Common myeloid progenitor, CD34-positive (primary cell): ENCODE results near the gene SMC2. TPM values are rescaled to one million over a fixed set of nuclear protein-coding genes. Genes with fewer than 3 reads are reported as not detected.

Experiments used
- CTCF ChIA-PET: fragments of 350-600 bp; sonication (Branson Sonifier 250); formaldehyde crosslinking; loops from one replicate; lab custom pipeline; 2021; ENCODE audit warnings: antibody characterized with exemption; lab: Charles Lee
- POLR2A ChIA-PET: fragments of 350-600 bp; sonication (Branson Sonifier 250); formaldehyde crosslinking; loops from one replicate; lab custom pipeline; 2021; ENCODE audit warnings: antibody characterized with exemption; lab: Charles Lee
- DNase-seq, 3 donors: peaks; one replicate each; pipeline versions ENCODE4 v3.0.0 to v3.0.0-alpha.2; 2013
- H3K27ac ChIP-seq, 2 experiments: 1 replicate in 1 of 2; 2 replicates in 1 of 2; pipeline ENCODE4 v1.7.0; 2013; ENCODE audit warnings: inconsistent platforms in 2 of 2, low read length in 2 of 2, mild to moderate bottlenecking in 2 of 2, low read depth in 1 of 2, moderate library complexity in 1 of 2; ENCODE audit not compliant: severe bottlenecking in 2 of 2, insufficient read depth in 1 of 2, poor library complexity in 1 of 2
- H3K27me3 ChIP-seq, 5 experiments: replicated peaks in 2 of 5; 1 replicate in 3 of 5; 2 replicates in 2 of 5; pipeline versions ENCODE4 v1.6.1 to v1.7.0; 2013; ENCODE audit warnings: low read length in 4 of 5, mild to moderate bottlenecking in 2 of 5, moderate library complexity in 2 of 5, inconsistent platforms in 1 of 5; ENCODE audit not compliant: insufficient read depth in 5 of 5, control insufficient read depth in 4 of 5
- H3K36me3 ChIP-seq, 4 experiments: 1 replicate in 2 of 4; 2 replicates in 2 of 4; pipeline versions ENCODE4 v1.6.1 to v1.7.0; 2013; ENCODE audit warnings: low read length in 3 of 4, control low read depth in 1 of 4, mild to moderate bottlenecking in 1 of 4; ENCODE audit not compliant: control insufficient read depth in 4 of 4, insufficient read depth in 4 of 4
- H3K4me1 ChIP-seq, 4 experiments: 1 replicate in 3 of 4; 2 replicates in 1 of 4; pipeline versions ENCODE4 v1.6.1 to v1.7.1; 2013; ENCODE audit warnings: low read length in 3 of 4, mild to moderate bottlenecking in 3 of 4, control low read depth in 1 of 4, inconsistent platforms in 1 of 4, moderate library complexity in 1 of 4; ENCODE audit not compliant: control insufficient read depth in 4 of 4, insufficient read depth in 4 of 4; ENCODE audit errors: control extremely low read depth in 1 of 4
- H3K4me3 ChIP-seq, 7 experiments: 1 replicate in 4 of 7; 2 replicates in 3 of 7; pipeline versions ENCODE4 v1.5.1 to v1.7.0; 2013; ENCODE audit warnings: mild to moderate bottlenecking in 7 of 7, low read length in 6 of 7, moderate library complexity in 6 of 7, inconsistent platforms in 2 of 7, low read depth in 2 of 7, control low read depth in 1 of 7; ENCODE audit not compliant: insufficient read depth in 4 of 7, control insufficient read depth in 1 of 7; ENCODE audit errors: extremely low read depth in 1 of 7
- H3K9me3 ChIP-seq, 5 experiments: 1 replicate in 4 of 5; 2 replicates in 1 of 5; pipeline versions ENCODE4 v1.6.1 to v1.7.1; 2013; ENCODE audit warnings: low read length in 4 of 5, mild to moderate bottlenecking in 2 of 5, inconsistent platforms in 1 of 5, low read depth in 1 of 5, moderate library complexity in 1 of 5; ENCODE audit not compliant: control insufficient read depth in 4 of 5, insufficient read depth in 2 of 5; ENCODE audit errors: control extremely low read depth in 1 of 5
- whole genome bisulfite sequencing: methylation state at CpG from one replicate; pipeline ENCODE4 v1.1.5; 2013; ENCODE audit not compliant: insufficient coverage; 5-methylcytosine and 5-hydroxymethylcytosine counted together
- polyA plus RNA-seq: library from polyadenylated mRNA; unstranded; fragments of 120-200 nt; gene quantifications from one replicate; pipeline ENCODE4 v1.2.1, GENCODE V29; 2013

SMC2 gene
- polyA plus RNA-seq = 14.7 TPM

- Histone ChIP-seq H3K9me3 (no peaks in the 10 kb centered on the region), H3K4me1 (peaks cover 11 to 37% (median 28%) of the 10 kb centered on the region in 4 experiments), H3K4me3 (peak within 1 kb of the TSS; percentile 76 to 98 (median 86)), H3K27me3 (no peaks in the 10 kb centered on the region), H3K36me3 (peaks cover 0 to 4% (median 2%) of the 10 kb centered on the region in 4 experiments), H3K27ac (peak within 1 kb of the TSS; percentile 98 to 99)
- CTCF ChIA-PET = interaction anchor here (1.4 to 1.5 kb wide), 2 partner anchors 8 to 19 kb away, joined by 3 to 4 read pairs; no protein-coding TSS in a partner anchor
- POLR2A ChIA-PET = interaction anchor here (0.8 kb wide), 1 partner anchor 654 kb away, joined by 4 read pairs; the partner anchor contains the start of gene NIPSNAP3A
- peak; percentile 93 to 97 (median 97) for DNase-seq
- under 1% methylated on average over 42 of the region's 58 CpGs for WGBS
Measured at GRCh38 chr9:104093647-104094533, at the start of gene SMC2. SMC2 (plus strand) TSS chr9:104094309; CDS start chr9:104095385, 1,076 bp downstream.

- ChIA-PET CTCF (interaction anchor here (1.0 kb wide), 1 partner anchor 9 kb away, joined by 3 read pairs; no protein-coding TSS in a partner anchor), POLR2A (no interaction called here)
- Histone ChIP-seq H3K27me3 (peaks cover 0 to 2% (median 0%) of the 10 kb centered on the region in 5 experiments), H3K27ac (no peak overlapping the region), H3K9me3 (peaks cover 0 to 3% (median 0%) of the 10 kb centered on the region in 5 experiments), H3K36me3 (no peaks in the 10 kb centered on the region), H3K4me3 (no peak overlapping the region), H3K4me1 (no peaks in the 10 kb centered on the region)
- WGBS = 100% methylated on average over 1 of the region's 1 CpG
- no peak for DNase-seq
Measured at GRCh38 chr9:104068546-104068945, 25.6 kb upstream of the SMC2 start.

- Histone ChIP-seq H3K27me3 (peaks cover 0 to 2% (median 0%) of the 10 kb centered on the region in 5 experiments), H3K27ac (no peak overlapping the region), H3K9me3 (peaks cover 0 to 3% (median 0%) of the 10 kb centered on the region in 5 experiments), H3K4me3 (no peak overlapping the region), H3K4me1 (no peaks in the 10 kb centered on the region), H3K36me3 (no peaks in the 10 kb centered on the region)
- CTCF ChIA-PET = interaction anchor here (1.0 kb wide), 1 partner anchor 9 kb away, joined by 3 read pairs; no protein-coding TSS in a partner anchor
- DNase-seq = no peak
- POLR2A ChIA-PET = no interaction called here
- WGBS = no CpG with 5 or more reads among the region's 1 CpG
Measured at GRCh38 chr9:104069288-104069687, 24.8 kb upstream of the SMC2 start.

- no CpG with 5 or more reads among the region's 1 CpG for WGBS
- Histone ChIP-seq H3K27ac (no peak overlapping the region), H3K4me1 (no peaks in the 10 kb centered on the region), H3K36me3 (no peaks in the 10 kb centered on the region), H3K4me3 (no peak overlapping the region), H3K9me3 (peaks cover 0 to 3% (median 0%) of the 10 kb centered on the region in 5 experiments), H3K27me3 (peaks cover 0 to 2% (median 0%) of the 10 kb centered on the region in 5 experiments)
- POLR2A ChIA-PET = no interaction called here
- no peak for DNase-seq
- CTCF ChIA-PET = no interaction called here
Measured at GRCh38 chr9:104071589-104071988, 22.5 kb upstream of the SMC2 start.

GRCh38 chr9:104073098-104073769 lies 20.9 kb upstream of the SMC2 start:
- H3K27ac ChIP-seq = no peak overlapping the region
- POLR2A ChIA-PET = no interaction called here
- H3K27me3 ChIP-seq = peaks cover 0 to 2% (median 0%) of the 10 kb centered on the region in 5 experiments
- WGBS = 96% methylated on average over 2 of the region's 3 CpGs
- no peaks in the 10 kb centered on the region for H3K4me1 ChIP-seq
- peaks cover 0 to 3% (median 0%) of the 10 kb centered on the region in 5 experiments for H3K9me3 ChIP-seq
- no peak overlapping the region for H3K4me3 ChIP-seq
- CTCF ChIA-PET = no interaction called here
- DNase-seq = no peak
- H3K36me3 ChIP-seq = no peaks in the 10 kb centered on the region

GRCh38 chr9:104073770-104074133 lies 20.4 kb upstream of the SMC2 start:
- WGBS = 100% methylated on average over 1 of the region's 3 CpGs
- no peaks in the 10 kb centered on the region for H3K36me3 ChIP-seq
- no peaks in the 10 kb centered on the region for H3K4me1 ChIP-seq
- peaks cover 0 to 2% (median 0%) of the 10 kb centered on the region in 5 experiments for H3K27me3 ChIP-seq
- no peak overlapping the region for H3K27ac ChIP-seq
- H3K9me3 ChIP-seq = peaks cover 0 to 3% (median 0%) of the 10 kb centered on the region in 5 experiments
- POLR2A ChIA-PET = no interaction called here
- H3K4me3 ChIP-seq = no peak overlapping the region
- CTCF ChIA-PET = no interaction called here
- DNase-seq = no peak
